K562 (cell line): Measurements from ENCODE around the gene ATRNL1. TPM values are rescaled to one million over a fixed set of nuclear protein-coding genes. Genes with fewer than 3 reads are reported as not detected.

Experiments used
- ATAC-seq: fragments of 200-7000 bp; cut with Tn5 transposase; 3 replicates; pipeline ENCODE4 v1.9.1; 2020; ENCODE audit warnings: moderate library complexity
- BruUV-seq: library from RNA; stranded (reverse); fragments of 400-500 nt; replicated peaks from 2 replicates; lab custom pipeline; 2021; lab: Mats Ljungman, UMichigan
- CTCF ChIA-PET: fragments of 300-600 bp; formaldehyde crosslinking; extraction: SDS; loops from one replicate; lab custom pipeline; 2021; ENCODE audit warnings: low intra/inter-chr PET ratio; lab: Yijun Ruan, JAX
- POLR2A ChIA-PET: fragments of 300-600, 350-650 bp; sonication (Branson Sonifier 250); formaldehyde crosslinking; extraction: SDS; loops from one replicate; lab custom pipeline; 2021; ENCODE audit warnings: antibody characterized with exemption, inconsistent platforms; lab: Yijun Ruan, JAX
- DNase-seq, 4 experiments: peaks; one replicate each; pipeline versions ENCODE4 v3.0.0 to v3.0.0-alpha.2; 2011 to 2018; ENCODE audit warnings: low spot score in 3 of 4, mixed read lengths in 3 of 4; ENCODE audit errors: extremely low read depth in 1 of 4
- FAIRE-seq: peaks from 2 replicates; lab custom pipeline; 2011; peaks lifted over from hg19 to GRCh38; lab: Jason Lieb, UNC
- H2AFZ ChIP-seq: 2 replicates; pipeline ENCODE4 v1.6.0; 2011; ENCODE audit warnings: low read depth, low read length, control low read depth, inconsistent platforms
- H3K27ac ChIP-seq: fragments of 200-600 bp; 3 replicates; pipeline ENCODE4 v1.8.0; 2011; ENCODE audit warnings: low read depth, mild to moderate bottlenecking, control low read depth, inconsistent platforms, low read length, moderate library complexity, mixed read lengths; ENCODE audit errors: extremely low read depth
- H3K27me3 ChIP-seq, 2 experiments: fragments of 300-600 bp in 1 of 2; 2 replicates in 1 of 2; 3 replicates in 1 of 2; pipeline versions ENCODE4 v1.6.0 to v1.8.0; 2011; ENCODE audit warnings: inconsistent platforms in 2 of 2, low read length in 2 of 2, mild to moderate bottlenecking in 1 of 2, mixed read lengths in 1 of 2, moderate library complexity in 1 of 2; ENCODE audit not compliant: control insufficient read depth in 2 of 2, insufficient read depth in 2 of 2
- H3K36me3 ChIP-seq: fragments of 300-600 bp; 3 replicates; pipeline ENCODE4 v1.8.0; 2011; ENCODE audit warnings: mild to moderate bottlenecking, low read length, inconsistent platforms; ENCODE audit not compliant: control insufficient read depth, insufficient read depth
- H3K4me1 ChIP-seq, 2 experiments: fragments of 200-600 bp in 1 of 2; replicated peaks in 1 of 2; 2 replicates in 1 of 2; 3 replicates in 1 of 2; pipeline versions ENCODE4 v1.5.1 to v1.8.0; 2011; ENCODE audit warnings: inconsistent platforms in 2 of 2, low read length in 2 of 2, mild to moderate bottlenecking in 1 of 2, mixed read lengths in 1 of 2, moderate library complexity in 1 of 2; ENCODE audit not compliant: control insufficient read depth in 2 of 2, insufficient read depth in 2 of 2
- H3K4me2 ChIP-seq: 2 replicates; pipeline ENCODE4 v1.6.1; 2011; ENCODE audit warnings: low read length, control low read depth, inconsistent platforms, mixed read lengths; ENCODE audit not compliant: insufficient read depth
- H3K4me3 ChIP-seq: fragments of 200-600 bp; sonication (generic), shearing (Covaris generic); 2 replicates; pipeline ENCODE4 v1.5.1; 2016; ENCODE audit warnings: control low read depth, inconsistent platforms
- H3K79me2 ChIP-seq: fragments of 200-600 bp; 3 replicates; pipeline ENCODE4 v1.8.0; 2011; ENCODE audit warnings: low read length, inconsistent platforms; ENCODE audit not compliant: control insufficient read depth, insufficient read depth
- H3K9ac ChIP-seq, 2 experiments: 2 replicates each; pipeline versions ENCODE4 v1.6.0 to v1.6.1; 2011; ENCODE audit warnings: low read depth in 2 of 2, low read length in 2 of 2, control low read depth in 1 of 2, inconsistent platforms in 1 of 2, mild to moderate bottlenecking in 1 of 2, mixed read lengths in 1 of 2; ENCODE audit not compliant: insufficient read depth in 1 of 2
- H3K9me1 ChIP-seq: one replicate; pipeline ENCODE4 v1.6.0; 2011; ENCODE audit warnings: inconsistent platforms, mild to moderate bottlenecking, low read length, moderate library complexity; ENCODE audit not compliant: control insufficient read depth, insufficient read depth
- H3K9me3 ChIP-seq: replicated peaks from 2 replicates; pipeline ENCODE4 v1.5.1; 2011; ENCODE audit warnings: low read depth, low read length, inconsistent platforms; ENCODE audit not compliant: control insufficient read depth, insufficient read depth
- H4K20me1 ChIP-seq: replicated peaks from 2 replicates; pipeline ENCODE4 v1.6.1; 2011; ENCODE audit warnings: low read length, inconsistent platforms, mixed read lengths; ENCODE audit not compliant: control insufficient read depth, insufficient read depth
- CAMTA2 ChIP-seq: fragments of 250-450 bp; sonication (Bioruptor Pico); conservative IDR thresholded peaks from 2 replicates; pipeline ENCODE4 v1.5.1; 2022
- HMG20A ChIP-seq: fragments of 450-650 bp; formaldehyde crosslinking; conservative IDR thresholded peaks from 2 replicates; pipeline ENCODE4 v1.4.0; 2020; ENCODE audit warnings: mild to moderate bottlenecking, mixed read lengths
- HNRNPK ChIP-seq: fragments of 200-400 bp; formaldehyde crosslinking; IDR thresholded peaks from one replicate; pipeline ENCODE4 v1.6.1; 2018; ENCODE audit warnings: mild to moderate bottlenecking, low read depth, low read length; ENCODE audit not compliant: poor library complexity, severe bottlenecking
- NUFIP1 ChIP-seq: fragments of 450-650 bp; IDR thresholded peaks from 2 replicates; pipeline ENCODE4 v1.6.1; 2018; ENCODE audit not compliant: partially characterized antibody
- RBM15 ChIP-seq: fragments of 200-400 bp; formaldehyde crosslinking; IDR thresholded peaks from 2 replicates; pipeline ENCODE4 v1.6.1; 2018; ENCODE audit warnings: mild to moderate bottlenecking, low read length, moderate library complexity; ENCODE audit not compliant: insufficient read depth
- TCF3 ChIP-seq: sonication (generic); formaldehyde crosslinking; IDR thresholded peaks from 2 replicates; pipeline ENCODE4 v1.4.0; 2020; ENCODE audit warnings: mild to moderate bottlenecking, missing genetic modification reagents
- ZNF592 ChIP-seq: fragments of 450-650 bp; IDR thresholded peaks from 2 replicates; pipeline ENCODE4 v1.6.1; 2017; ENCODE audit warnings: antibody characterized with exemption, mild to moderate bottlenecking
- ZNF695 ChIP-seq: fragments of 450-650 bp; formaldehyde crosslinking; IDR thresholded peaks from 2 replicates; pipeline ENCODE4 v1.4.0; 2020; ENCODE audit warnings: mild to moderate bottlenecking, moderate library complexity
- WGBS: fragments of 100-300 bp; shearing (Covaris generic); methylation state at CpG from one replicate; pipeline ENCODE4 v1.1.6; 2016; ENCODE audit warnings: low coverage, mixed read lengths; ENCODE audit not compliant: insufficient coverage; ENCODE audit errors: missing lambda C conversion rate; 5-methylcytosine and 5-hydroxymethylcytosine counted together
- in situ Hi-C: fragments of 300-500 bp; cut with MboI; formaldehyde crosslinking; loops from 4 replicates; pipeline ENCODE4 v1.15.0; 2018; ENCODE audit warnings: inconsistent platforms, mixed read lengths
- intact Hi-C: fragments of 100-400 bp; cut with micrococcal nuclease; formaldehyde crosslinking; loops from 2 replicates; pipeline ENCODE4 v1.14.2; 2022
- polyA plus RNA-seq, 8 experiments: library from polyadenylated mRNA; depleted of rRNA in 4 of 8; stranded (reverse) in 5 of 8; unstranded in 3 of 8; fragments of >200 nt; fragmentation: Nextera tagmentation in 2 of 8; fragmentation: Illumina TruSeq in 1 of 8; extraction: Ambion mirVana in 2 of 8; extraction: Trizol in 1 of 8; gene quantifications; 2 replicates each; pipeline versions ENCODE4 v1.2.1 to v1.2.3, GENCODE V29; 2011 to 2014; ENCODE audit warnings: inconsistent platforms in 1 of 8, missing spikeins in 1 of 8
- total RNA-seq, 7 experiments: library from RNA; depleted of rRNA in 6 of 7; stranded (reverse); fragments of >200 nt in 6 of 7; fragmentation: Illumina TruSeq in 2 of 7; extraction: Trizol in 2 of 7; gene quantifications; 2 replicates each; pipeline versions ENCODE4 v1.2.1 to v1.2.3, GENCODE V29; 2011 to 2021; ENCODE audit warnings: low replicate concordance in 1 of 7
- TF ChIP-seq, protein P1 (sequence below): fragments of 450-650 bp; IDR thresholded peaks from 2 replicates; pipeline ENCODE4 v1.6.1; 2016; ENCODE audit warnings: low read depth, mild to moderate bottlenecking, moderate library complexity
- TF ChIP-seq, protein P2 (sequence below): sonication (generic); formaldehyde crosslinking; IDR thresholded peaks from 2 replicates; pipeline ENCODE4 v1.8.0; 2022; ENCODE audit warnings: missing genetic modification reagents, mild to moderate bottlenecking, borderline replicate concordance

ATRNL1 gene
- total and polyA plus RNA-seq, 9 of the 15 experiments (the other 6 are each of a cell fraction or from before 2014, with no cell fraction given), result 0.18 TPM; not detected in 8

- H3K4me3 ChIP-seq, result no peak overlapping the region
- TF ChIP-seq CAMTA2 (CRISPR knock-in tag) (no peak), HNRNPK (no peak), NUFIP1 (no peak), ZNF695 (CRISPR knock-in tag) (no peak), RBM15 (no peak)
- TF ChIP-seq, protein P1, sequence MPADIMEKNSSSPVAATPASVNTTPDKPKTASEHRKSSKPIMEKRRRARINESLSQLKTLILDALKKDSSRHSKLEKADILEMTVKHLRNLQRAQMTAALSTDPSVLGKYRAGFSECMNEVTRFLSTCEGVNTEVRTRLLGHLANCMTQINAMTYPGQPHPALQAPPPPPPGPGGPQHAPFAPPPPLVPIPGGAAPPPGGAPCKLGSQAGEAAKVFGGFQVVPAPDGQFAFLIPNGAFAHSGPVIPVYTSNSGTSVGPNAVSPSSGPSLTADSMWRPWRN, result no peak
- TF ChIP-seq, all 486 proteins: peak for 0
- no peaks in the 10 kb centered on the region for H3K27me3 ChIP-seq
- intact Hi-C loops (no loop called here), in situ Hi-C loops (no loop called here)
- H3K9me1 ChIP-seq, result no peaks in the 10 kb centered on the region
- no peak for ATAC-seq
- no peaks in the 10 kb centered on the region for H3K9me3 ChIP-seq
- H3K79me2 ChIP-seq, result no peaks in the 10 kb centered on the region
- H2AFZ ChIP-seq, result no peak overlapping the region
- no peaks in the 10 kb centered on the region for H3K4me1 ChIP-seq
- no TSS peak for BruUV-seq
- no peaks in the 10 kb centered on the region for H3K36me3 ChIP-seq
- ChIA-PET POLR2A (no interaction called here), CTCF (no interaction called here)
- no peak for FAIRE-seq
- no peak overlapping the region for H3K4me2 ChIP-seq
- H4K20me1 ChIP-seq, result no peaks in the 10 kb centered on the region
- H3K27ac ChIP-seq, result no peak overlapping the region
- no peak for DNase-seq
- H3K9ac ChIP-seq, result no peak overlapping the region
Measured at GRCh38 chr10:115222039-115222438, 128.9 kb downstream of the ATRNL1 start.

DNA sequence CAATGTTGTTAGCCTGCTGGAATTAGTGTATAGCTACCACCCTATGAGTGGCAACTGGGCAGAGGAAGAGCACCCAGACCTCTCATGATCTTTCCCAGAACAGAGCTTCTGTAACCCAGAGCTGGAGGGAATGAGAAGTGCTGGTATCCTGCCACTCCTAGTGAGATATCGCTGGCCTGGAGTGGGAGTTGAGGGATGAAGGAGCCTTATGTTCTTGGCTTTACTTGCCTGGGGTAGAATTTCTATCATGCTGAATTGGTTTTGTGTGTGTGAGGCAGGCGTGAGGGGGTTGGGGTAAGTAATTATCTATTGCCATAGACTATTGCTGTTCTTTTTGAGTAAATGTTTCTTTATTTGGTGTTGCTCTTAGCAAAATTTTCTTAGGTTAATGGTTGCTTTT lies 146.6 kb downstream of the ATRNL1 start:
- Histone ChIP-seq H3K79me2 (no peaks in the 10 kb centered on the region), H2AFZ (no peak overlapping the region), H3K27me3 (no peaks in the 10 kb centered on the region), H3K9me1 (no peaks in the 10 kb centered on the region), H3K36me3 (no peaks in the 10 kb centered on the region), H3K4me2 (no peak overlapping the region), H3K4me1 (no peaks in the 10 kb centered on the region), H3K4me3 (no peak overlapping the region), H3K27ac (no peak overlapping the region), H3K9me3 (no peaks in the 10 kb centered on the region), H3K9ac (no peak overlapping the region), H4K20me1 (no peaks in the 10 kb centered on the region)
- BruUV-seq, result no TSS peak
- DNase-seq (no peak), FAIRE-seq (no peak), ATAC-seq (no peak)
- CTCF ChIA-PET, result no interaction called here
- in situ Hi-C loops (no loop called here), intact Hi-C loops (no loop called here)
- 0% methylated on average over 2 of the region's 2 CpGs for WGBS
- POLR2A ChIA-PET, result no interaction called here
- TF ChIP-seq TCF3 (CRISPR knock-in tag), result no peak
- TF ChIP-seq, protein P2, sequence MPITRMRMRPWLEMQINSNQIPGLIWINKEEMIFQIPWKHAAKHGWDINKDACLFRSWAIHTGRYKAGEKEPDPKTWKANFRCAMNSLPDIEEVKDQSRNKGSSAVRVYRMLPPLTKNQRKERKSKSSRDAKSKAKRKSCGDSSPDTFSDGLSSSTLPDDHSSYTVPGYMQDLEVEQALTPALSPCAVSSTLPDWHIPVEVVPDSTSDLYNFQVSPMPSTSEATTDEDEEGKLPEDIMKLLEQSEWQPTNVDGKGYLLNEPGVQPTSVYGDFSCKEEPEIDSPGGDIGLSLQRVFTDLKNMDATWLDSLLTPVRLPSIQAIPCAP (CRISPR knock-in tag), result no peak
- no peak for TF ChIP-seq HMG20A (CRISPR knock-in tag)
- no peak for TF ChIP-seq ZNF592
